ENCODE results near the gene MRPS23. TPM values are rescaled to one million over a fixed set of nuclear protein-coding genes. Genes with fewer than 3 reads are reported as not detected.

The MRPS23 gene
- total RNA-seq, 4 donors from 2014 or later, result 5.9 to 12.1 (median 9.3) TPM

- TF ChIP-seq CTCF (IDR thresholded peaks at IDR 0.05; ENCODE audit: low read depth), result no peak
Measured at GRCh38 chr17:57861000-57861789, 11.4 kb upstream of the MRPS23 start.

- TF ChIP-seq CTCF (IDR thresholded peaks at IDR 0.05; ENCODE audit: low read depth), result no peak
Measured at GRCh38 chr17:57860414-57860999, 10.7 kb upstream of the MRPS23 start.

- TF ChIP-seq CTCF (IDR thresholded peaks at IDR 0.05; ENCODE audit: low read depth), result no peak
Measured at GRCh38 chr17:57859601-57860413, 10.0 kb upstream of the MRPS23 start.

- no peak for TF ChIP-seq CTCF (IDR thresholded peaks at IDR 0.05; ENCODE audit: low read depth)
Measured at GRCh38 chr17:57858838-57859237, 9.0 kb upstream of the MRPS23 start.

GRCh38 chr17:57856792-57857620 lies 7.2 kb upstream of the MRPS23 start:
- no peak for TF ChIP-seq CTCF (IDR thresholded peaks at IDR 0.05; ENCODE audit: low read depth)

GRCh38 chr17:57855391-57856035 lies 5.7 kb upstream of the MRPS23 start:
- no peak for TF ChIP-seq CTCF (IDR thresholded peaks at IDR 0.05; ENCODE audit: low read depth)
